Liver (tissue), 3 donors: ENCODE measurements around the gene MEGF6.

ENCODE experiments used
- CTCF ChIP-seq: fragments of 150-350 bp; IDR thresholded peaks from 2 replicates; pipeline ENCODE4 v1.5.1; 2017; ENCODE audit warnings: improper control_type of control experiment, low read depth, low read length; ENCODE audit not compliant: missing input control
- EGR1 ChIP-seq, 2 donors: IDR thresholded peaks; 2 replicates each; pipeline ENCODE4 v1.6.1; 2016 to 2018; ENCODE audit warnings: antibody characterized with exemption in 2 of 2, low read depth in 2 of 2
- HNF4G ChIP-seq: IDR thresholded peaks from 2 replicates; pipeline ENCODE4 v1.6.1; 2016; ENCODE audit warnings: antibody characterized with exemption
- RXRA ChIP-seq, 2 donors: IDR thresholded peaks; 2 replicates each; pipeline ENCODE4 v1.6.1; 2017 to 2018; ENCODE audit warnings: antibody characterized with exemption in 2 of 2, mild to moderate bottlenecking in 1 of 2
- TAF1 ChIP-seq: conservative IDR thresholded peaks from 2 replicates; pipeline ENCODE4 v1.6.1; 2016; ENCODE audit warnings: antibody characterized with exemption, mild to moderate bottlenecking
- TF ChIP-seq, protein P1 (sequence below): IDR thresholded peaks from 2 replicates; pipeline ENCODE4 v1.6.1; 2016; ENCODE audit warnings: antibody characterized with exemption
- donor health status: healthy.
- donor health status: healthy.

- TF ChIP-seq CTCF = no peak
- TF ChIP-seq TAF1 = no peak
- no peak for TF ChIP-seq HNF4G
- no peak for TF ChIP-seq EGR1 (IDR thresholded peaks at IDR 0.05; ENCODE audit: low read depth in 2 of 2)
- TF ChIP-seq, protein P1, sequence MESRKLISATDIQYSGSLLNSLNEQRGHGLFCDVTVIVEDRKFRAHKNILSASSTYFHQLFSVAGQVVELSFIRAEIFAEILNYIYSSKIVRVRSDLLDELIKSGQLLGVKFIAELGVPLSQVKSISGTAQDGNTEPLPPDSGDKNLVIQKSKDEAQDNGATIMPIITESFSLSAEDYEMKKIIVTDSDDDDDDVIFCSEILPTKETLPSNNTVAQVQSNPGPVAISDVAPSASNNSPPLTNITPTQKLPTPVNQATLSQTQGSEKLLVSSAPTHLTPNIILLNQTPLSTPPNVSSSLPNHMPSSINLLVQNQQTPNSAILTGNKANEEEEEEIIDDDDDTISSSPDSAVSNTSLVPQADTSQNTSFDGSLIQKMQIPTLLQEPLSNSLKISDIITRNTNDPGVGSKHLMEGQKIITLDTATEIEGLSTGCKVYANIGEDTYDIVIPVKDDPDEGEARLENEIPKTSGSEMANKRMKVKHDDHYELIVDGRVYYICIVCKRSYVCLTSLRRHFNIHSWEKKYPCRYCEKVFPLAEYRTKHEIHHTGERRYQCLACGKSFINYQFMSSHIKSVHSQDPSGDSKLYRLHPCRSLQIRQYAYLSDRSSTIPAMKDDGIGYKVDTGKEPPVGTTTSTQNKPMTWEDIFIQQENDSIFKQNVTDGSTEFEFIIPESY = no peak
- TF ChIP-seq RXRA (IDR thresholded peaks at IDR 0.05) = no peak
Measured at GRCh38 chr1:3505161-3505560, 106.1 kb downstream of the MEGF6 start.
